ENCODE data around the gene KCNIP1.

DNA sequence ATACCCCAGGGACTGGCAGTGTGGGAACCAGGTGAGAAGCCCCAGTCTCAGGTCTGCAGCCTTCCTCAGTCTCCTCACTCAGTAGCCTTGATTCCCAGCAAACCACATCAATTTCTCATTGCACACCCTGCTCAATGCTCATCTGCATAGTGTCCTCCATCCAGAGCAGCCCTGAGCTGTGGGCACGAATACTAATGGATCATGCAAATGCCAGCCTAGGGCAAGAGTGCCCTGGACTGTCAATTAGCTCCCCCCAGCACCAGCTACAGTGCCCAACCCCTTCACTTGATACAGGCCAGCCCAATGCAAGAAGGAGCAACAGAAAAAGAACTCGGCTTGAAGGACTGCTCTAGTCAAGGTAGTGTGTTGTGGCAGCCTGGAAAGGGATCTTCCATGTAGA, 9.8 kb upstream of the KCNIP1 start:
- TF ChIP-seq CTCF (IDR thresholded peaks at IDR 0.05; ENCODE audit: insufficient read depth, low read depth, low read length), result no peak
- no peak for TF ChIP-seq EZH2 (IDR thresholded peaks at IDR 0.05; ENCODE audit: insufficient read depth, low read length)
